ENCODE results near the gene FGF5. TPM values are rescaled to one million over a fixed set of nuclear protein-coding genes. Genes with fewer than 3 reads are reported as not detected.

FGF5 gene
- total and polyA plus RNA-seq, 4 experiments from 2014 or later, result 0.06 TPM; not detected in 2

DNA sequence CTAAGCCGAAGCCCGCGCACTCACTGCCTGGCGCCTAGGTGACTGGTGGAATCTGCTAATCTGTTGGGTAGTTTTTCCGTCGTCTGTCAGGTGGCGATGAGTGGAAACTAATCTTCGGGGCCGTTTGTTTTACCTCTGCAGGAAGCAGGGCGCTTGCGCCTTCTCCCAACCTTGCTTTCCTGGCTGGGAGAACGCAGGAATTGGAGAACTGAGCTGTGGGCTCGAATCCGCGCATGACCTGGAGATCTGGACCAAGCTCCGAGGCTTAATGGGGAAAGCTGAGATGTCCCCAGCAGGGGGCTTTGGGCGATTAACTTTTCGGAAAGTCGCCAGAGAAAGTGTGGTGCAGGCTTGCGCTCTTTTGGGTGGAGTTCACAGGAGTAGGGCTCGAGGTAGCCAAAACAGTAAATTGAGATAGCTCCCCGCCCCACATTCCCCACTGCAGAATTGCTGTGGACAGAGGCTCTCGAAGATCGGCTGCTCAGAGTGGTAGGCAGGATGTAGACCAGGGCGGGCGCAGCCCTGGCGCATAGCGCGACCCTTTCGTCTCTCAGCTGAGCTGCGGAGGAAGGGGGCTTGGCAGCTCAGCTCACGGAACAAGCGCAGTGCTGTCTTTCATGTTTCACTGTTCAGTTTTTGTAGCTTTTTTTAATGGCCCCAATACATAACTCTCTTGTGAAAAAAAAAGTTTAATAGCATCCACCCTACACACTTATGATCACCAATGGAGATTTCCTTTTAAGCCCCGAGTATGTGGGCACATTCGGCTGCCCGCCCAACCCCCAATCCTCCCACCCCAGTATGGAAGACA, 2.7 kb upstream of the FGF5 start:
- H3K36me3 ChIP-seq (ENCODE audit: insufficient read depth, low read length), result no peaks in the 10 kb centered on the region
- Mint-ChIP-seq H3K27ac (no peak overlapping the region), H3K27me3 (peaks cover 50 to 52% of the 10 kb centered on the region in 2 donors), H3K4me3 (peak overlapping the region in 1 of 8 donors; percentile 7), H3K36me3 (no peaks in the 10 kb centered on the region), H3K9me3 (no peaks in the 10 kb centered on the region), H3K4me1 (peaks cover 20 to 40% (median 26%) of the 10 kb centered on the region in 4 donors)
- ChIA-PET POLR2A (ENCODE audit: partially characterized antibody) (no interaction called here), CTCF (ENCODE audit: partially characterized antibody) (no interaction called here)
- H3K4me1 ChIP-seq (ENCODE audit: insufficient read depth, low read length), result peaks cover 19% of the 10 kb centered on the region
- DNase-seq, result no peak
- H3K4me3 ChIP-seq (ENCODE audit: low read length in 2 of 2), result no peak overlapping the region
- no peak overlapping the region for H3K27ac ChIP-seq (ENCODE audit: low read depth, low read length)
- intact Hi-C loops (cut with micrococcal nuclease), result no loop called here
- no peaks in the 10 kb centered on the region for H3K9me3 ChIP-seq (ENCODE audit: control insufficient read depth in 1 of 2, low read length in 2 of 2)
- peaks cover 19% of the 10 kb centered on the region for H3K27me3 ChIP-seq (ENCODE audit: insufficient read depth, low read length)

DNA sequence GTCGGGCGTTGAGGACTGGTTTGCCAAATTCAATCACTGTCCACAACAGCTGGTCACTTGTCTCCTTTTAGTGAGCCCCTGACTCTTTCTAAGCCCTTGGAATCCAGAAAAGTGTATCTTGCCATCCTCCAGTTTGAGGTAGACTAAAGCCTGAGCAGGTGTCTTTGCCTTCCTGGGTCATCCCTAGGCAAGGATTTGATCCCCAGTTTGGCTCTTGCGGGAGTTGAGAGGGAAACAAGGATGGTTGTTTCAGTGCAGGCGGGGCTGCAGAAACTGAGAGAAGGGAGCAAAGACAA, 2.2 kb upstream of the FGF5 start:
- Histone ChIP-seq H3K27me3 (ENCODE audit: insufficient read depth, low read length) (peaks cover 24% of the 10 kb centered on the region), H3K4me3 (ENCODE audit: low read length in 2 of 2) (no peak overlapping the region), H3K4me1 (ENCODE audit: insufficient read depth, low read length) (peaks cover 19% of the 10 kb centered on the region), H3K36me3 (ENCODE audit: insufficient read depth, low read length) (no peaks in the 10 kb centered on the region), H3K9me3 (ENCODE audit: control insufficient read depth in 1 of 2, low read length in 2 of 2) (no peaks in the 10 kb centered on the region), H3K27ac (ENCODE audit: low read depth, low read length) (no peak overlapping the region)
- Mint-ChIP-seq H3K27me3 (peaks cover 56 to 57% of the 10 kb centered on the region in 2 donors), H3K27ac (no peak overlapping the region), H3K4me1 (peaks cover 22 to 45% (median 32%) of the 10 kb centered on the region in 4 donors), H3K4me3 (peak overlapping the region in 2 of 8 donors; percentile 6 to 7), H3K9me3 (no peaks in the 10 kb centered on the region), H3K36me3 (no peaks in the 10 kb centered on the region)
- CTCF ChIA-PET (ENCODE audit: partially characterized antibody), result no interaction called here
- POLR2A ChIA-PET (ENCODE audit: partially characterized antibody), result no interaction called here
- DNase-seq, result no peak
- intact Hi-C loops (cut with micrococcal nuclease), result no loop called here

DNA sequence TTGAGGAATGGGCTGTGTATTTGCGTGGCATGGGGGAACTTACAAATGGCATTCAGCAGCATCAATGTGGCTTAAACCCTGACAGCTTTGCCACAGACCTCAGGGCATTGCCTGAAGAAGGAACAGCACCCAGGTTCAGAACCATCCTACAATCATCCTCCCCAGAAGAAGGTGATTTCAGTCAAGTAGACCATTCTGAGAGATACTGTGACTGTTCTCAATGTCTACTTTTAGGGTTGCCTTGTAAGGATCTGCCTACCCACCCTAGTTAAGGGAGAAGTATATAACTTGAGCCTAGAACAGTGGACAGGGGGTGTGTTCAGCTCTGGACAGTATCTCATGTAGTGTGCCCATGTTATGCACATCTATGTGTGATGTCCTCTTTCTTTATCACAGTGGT, 1.6 kb upstream of the FGF5 start:
- Histone ChIP-seq H3K9me3 (ENCODE audit: control insufficient read depth in 1 of 2, low read length in 2 of 2) (no peaks in the 10 kb centered on the region), H3K36me3 (ENCODE audit: insufficient read depth, low read length) (no peaks in the 10 kb centered on the region), H3K27ac (ENCODE audit: low read depth, low read length) (no peak overlapping the region), H3K4me1 (ENCODE audit: insufficient read depth, low read length) (peaks cover 19% of the 10 kb centered on the region), H3K4me3 (ENCODE audit: low read length in 2 of 2) (no peak overlapping the region), H3K27me3 (ENCODE audit: insufficient read depth, low read length) (peaks cover 24% of the 10 kb centered on the region)
- H3K27ac Mint-ChIP-seq, result no peak overlapping the region
- H3K36me3 Mint-ChIP-seq, result no peaks in the 10 kb centered on the region
- peaks cover 22 to 45% (median 32%) of the 10 kb centered on the region in 4 donors for H3K4me1 Mint-ChIP-seq
- H3K27me3 Mint-ChIP-seq, result peaks cover 57 to 58% of the 10 kb centered on the region in 2 donors
- intact Hi-C loops (cut with micrococcal nuclease), result no loop called here
- CTCF ChIA-PET (ENCODE audit: partially characterized antibody), result no interaction called here
- POLR2A ChIA-PET (ENCODE audit: partially characterized antibody), result no interaction called here
- H3K9me3 Mint-ChIP-seq, result no peaks in the 10 kb centered on the region
- no peak for DNase-seq
- H3K4me3 Mint-ChIP-seq, result peak overlapping the region in 1 of 8 donors; percentile 69

DNA sequence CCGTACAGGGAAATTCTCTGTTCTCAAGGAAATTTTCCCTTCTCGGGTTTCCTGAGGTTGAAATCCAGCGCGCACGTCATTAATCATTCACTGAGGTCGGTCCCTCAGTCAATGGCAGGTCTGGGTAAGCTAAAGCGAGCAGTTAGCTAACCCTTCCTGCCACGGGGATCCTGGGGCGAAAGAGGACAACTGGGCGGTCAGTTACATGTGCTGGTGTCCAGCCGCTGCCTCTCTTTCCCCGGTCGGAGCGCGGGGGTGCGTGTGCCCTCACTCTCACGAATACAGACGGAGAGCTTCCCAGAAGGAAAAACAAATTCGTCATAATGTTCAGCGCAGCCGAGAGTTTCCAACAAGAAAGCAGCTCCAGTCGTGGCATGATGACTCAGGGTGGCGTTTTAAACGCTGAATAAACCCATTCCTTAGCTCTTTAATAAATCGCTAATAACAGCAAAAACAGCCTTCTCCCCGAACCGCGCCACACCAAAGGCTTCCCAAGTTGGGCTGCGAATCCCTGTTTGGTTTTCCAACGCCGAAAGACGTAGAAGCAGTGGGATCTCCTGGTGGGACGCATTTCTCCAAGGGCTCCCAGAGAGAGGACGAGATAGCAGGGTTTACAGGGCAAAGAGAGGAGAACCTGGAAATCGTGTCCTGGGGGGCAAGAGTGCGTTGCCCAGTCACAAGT, 752 bp upstream of the FGF5 start:
- intact Hi-C loops (cut with micrococcal nuclease), result no loop called here
- H3K27ac ChIP-seq (ENCODE audit: low read depth, low read length), result no peak overlapping the region
- ChIA-PET CTCF (ENCODE audit: partially characterized antibody) (no interaction called here), POLR2A (ENCODE audit: partially characterized antibody) (no interaction called here)
- H3K27me3 ChIP-seq (ENCODE audit: insufficient read depth, low read length), result peaks cover 24% of the 10 kb centered on the region
- H3K4me1 ChIP-seq (ENCODE audit: insufficient read depth, low read length), result peaks cover 19% of the 10 kb centered on the region
- no peaks in the 10 kb centered on the region for H3K9me3 ChIP-seq (ENCODE audit: control insufficient read depth in 1 of 2, low read length in 2 of 2)
- peak overlapping the region in 6 of 8 donors; percentile 47 to 84 (median 72) for H3K4me3 Mint-ChIP-seq
- no peaks in the 10 kb centered on the region for H3K36me3 Mint-ChIP-seq
- H3K4me3 ChIP-seq (ENCODE audit: low read length in 2 of 2), result no peak overlapping the region
- no peaks in the 10 kb centered on the region for H3K9me3 Mint-ChIP-seq
- no peak for DNase-seq
- H3K4me1 Mint-ChIP-seq, result peaks cover 22 to 45% (median 32%) of the 10 kb centered on the region in 4 donors
- no peak overlapping the region for H3K27ac Mint-ChIP-seq
- peaks cover 60% of the 10 kb centered on the region in 2 donors for H3K27me3 Mint-ChIP-seq
- no peaks in the 10 kb centered on the region for H3K36me3 ChIP-seq (ENCODE audit: insufficient read depth, low read length)

DNA sequence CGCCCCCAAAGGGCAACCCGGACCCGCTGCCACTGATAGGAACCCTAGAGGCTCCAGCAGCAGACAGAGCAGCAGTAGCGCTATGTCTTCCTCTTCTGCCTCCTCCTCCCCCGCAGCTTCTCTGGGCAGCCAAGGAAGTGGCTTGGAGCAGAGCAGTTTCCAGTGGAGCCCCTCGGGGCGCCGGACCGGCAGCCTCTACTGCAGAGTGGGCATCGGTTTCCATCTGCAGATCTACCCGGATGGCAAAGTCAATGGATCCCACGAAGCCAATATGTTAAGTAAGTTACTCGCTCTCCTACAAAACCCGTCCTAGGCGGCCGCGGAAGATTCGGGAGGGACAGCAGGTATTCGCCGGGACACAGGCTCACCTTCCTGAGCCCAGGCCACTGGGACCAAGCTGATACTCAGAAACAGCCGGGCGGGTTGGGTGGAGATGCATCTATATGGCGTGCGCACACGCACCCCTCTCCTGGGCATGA, 477 bp downstream of the FGF5 start:
- no peak overlapping the region for H3K27ac Mint-ChIP-seq
- peaks cover 62 to 69% of the 10 kb centered on the region in 2 donors for H3K27me3 Mint-ChIP-seq

DNA sequence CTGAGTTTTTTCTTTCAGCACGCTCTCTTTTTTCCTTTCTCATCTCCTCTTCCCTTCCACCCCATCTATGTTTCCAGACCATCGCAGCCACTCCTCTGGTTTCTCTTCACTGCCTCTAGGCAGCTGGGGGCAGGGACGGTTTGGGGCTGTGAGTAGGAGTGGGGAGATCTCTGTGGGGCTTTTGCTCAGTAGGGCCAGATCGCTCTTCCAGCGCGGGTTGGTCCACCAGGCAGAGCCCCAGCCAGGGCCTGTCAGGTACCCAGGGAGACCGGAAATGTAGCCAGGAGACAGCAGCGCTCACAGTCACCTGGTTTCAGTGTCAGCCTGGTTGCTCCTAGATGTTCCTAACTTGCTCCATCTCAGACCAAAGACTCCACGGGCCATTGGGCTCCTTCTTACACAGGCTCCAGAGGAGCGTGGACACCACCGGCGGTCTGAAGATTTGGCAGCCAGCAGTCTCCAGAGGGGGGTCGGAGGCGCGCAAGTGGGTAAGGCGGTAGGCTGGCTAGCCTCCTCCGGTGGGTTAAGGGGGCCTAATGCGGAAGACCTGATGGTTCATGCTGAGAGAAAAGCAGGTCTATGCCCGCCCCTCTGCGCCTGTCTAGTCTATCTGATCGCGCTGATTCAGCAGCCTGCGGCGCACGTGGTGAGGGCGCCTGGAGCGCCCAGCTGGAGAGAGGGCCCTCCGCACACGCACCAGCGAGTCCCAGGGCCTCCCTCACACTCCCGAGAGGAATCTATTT, 1.8 kb downstream of the FGF5 start:
- H3K27me3 ChIP-seq (ENCODE audit: insufficient read depth, low read length), result peaks cover 24% of the 10 kb centered on the region
- POLR2A ChIA-PET (ENCODE audit: partially characterized antibody), result no interaction called here

More for the DNA sequence above, 477 bp downstream of the FGF5 start:
- Histone ChIP-seq H3K27ac (ENCODE audit: low read depth, low read length) (no peak overlapping the region), H3K36me3 (ENCODE audit: insufficient read depth, low read length) (no peaks in the 10 kb centered on the region), H3K4me3 (ENCODE audit: low read length in 2 of 2) (no peak overlapping the region), H3K27me3 (ENCODE audit: insufficient read depth, low read length) (peaks cover 24% of the 10 kb centered on the region), H3K4me1 (ENCODE audit: insufficient read depth, low read length) (peaks cover 19% of the 10 kb centered on the region), H3K9me3 (ENCODE audit: control insufficient read depth in 1 of 2, low read length in 2 of 2) (no peaks in the 10 kb centered on the region)
- Mint-ChIP-seq H3K4me1 (peaks cover 22 to 45% (median 32%) of the 10 kb centered on the region in 4 donors), H3K36me3 (no peaks in the 10 kb centered on the region), H3K9me3 (no peaks in the 10 kb centered on the region), H3K4me3 (peak overlapping the region in 7 of 8 donors; percentile 42 to 89 (median 79))
- no peak for DNase-seq
- CTCF ChIA-PET (ENCODE audit: partially characterized antibody), result no interaction called here
- POLR2A ChIA-PET (ENCODE audit: partially characterized antibody), result no interaction called here
- intact Hi-C loops (cut with micrococcal nuclease), result no loop called here

DNA sequence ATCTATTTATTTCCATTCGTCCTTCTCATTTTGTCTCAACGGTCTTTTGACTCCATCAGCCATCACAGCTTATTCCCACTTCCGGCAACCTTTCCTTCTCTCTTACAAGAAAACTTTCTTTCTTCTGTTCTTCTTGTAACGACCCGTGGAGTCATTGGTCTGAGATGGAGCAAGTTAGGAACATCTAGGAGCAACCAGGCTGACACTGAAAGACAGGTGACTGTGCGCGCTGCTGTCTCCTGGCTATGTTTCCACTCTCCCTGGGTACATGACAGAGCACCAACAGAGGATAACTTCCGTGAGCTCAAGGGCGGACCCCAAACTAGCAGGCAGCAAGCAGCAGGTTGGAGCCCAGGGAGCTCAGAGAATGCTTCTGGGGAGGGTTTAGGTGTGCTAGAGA, 2.5 kb downstream of the FGF5 start:
- intact Hi-C loops (cut with micrococcal nuclease), result no loop called here
- H3K4me3 Mint-ChIP-seq, result peak overlapping the region in 1 of 8 donors; percentile 29
- CTCF ChIA-PET (ENCODE audit: partially characterized antibody), result no interaction called here

More for the DNA sequence above, 1.8 kb downstream of the FGF5 start:
- Mint-ChIP-seq H3K9me3 (no peaks in the 10 kb centered on the region), H3K27me3 (peaks cover 57 to 67% of the 10 kb centered on the region in 2 donors), H3K4me3 (peak overlapping the region in 2 of 8 donors; percentile 21 to 42), H3K36me3 (no peaks in the 10 kb centered on the region), H3K27ac (no peak overlapping the region), H3K4me1 (peaks cover 22 to 45% (median 32%) of the 10 kb centered on the region in 4 donors)
- no peaks in the 10 kb centered on the region for H3K36me3 ChIP-seq (ENCODE audit: insufficient read depth, low read length)
- no peak overlapping the region for H3K27ac ChIP-seq (ENCODE audit: low read depth, low read length)
- no peak for DNase-seq
- no peaks in the 10 kb centered on the region for H3K9me3 ChIP-seq (ENCODE audit: control insufficient read depth in 1 of 2, low read length in 2 of 2)
- no peak overlapping the region for H3K4me3 ChIP-seq (ENCODE audit: low read length in 2 of 2)
- intact Hi-C loops (cut with micrococcal nuclease), result no loop called here
- peaks cover 19% of the 10 kb centered on the region for H3K4me1 ChIP-seq (ENCODE audit: insufficient read depth, low read length)
- CTCF ChIA-PET (ENCODE audit: partially characterized antibody), result no interaction called here

More for the DNA sequence above, 2.5 kb downstream of the FGF5 start:
- no peak overlapping the region for H3K27ac Mint-ChIP-seq
- no peaks in the 10 kb centered on the region for H3K9me3 ChIP-seq (ENCODE audit: control insufficient read depth in 1 of 2, low read length in 2 of 2)
- H3K27me3 Mint-ChIP-seq, result peaks cover 54 to 66% of the 10 kb centered on the region in 2 donors
- no peaks in the 10 kb centered on the region for H3K9me3 Mint-ChIP-seq
- H3K4me1 ChIP-seq (ENCODE audit: insufficient read depth, low read length), result peaks cover 19% of the 10 kb centered on the region
- DNase-seq, result no peak
- H3K4me3 ChIP-seq (ENCODE audit: low read length in 2 of 2), result no peak overlapping the region
- peaks cover 24% of the 10 kb centered on the region for H3K27me3 ChIP-seq (ENCODE audit: insufficient read depth, low read length)
- no peak overlapping the region for H3K27ac ChIP-seq (ENCODE audit: low read depth, low read length)
- H3K4me1 Mint-ChIP-seq, result peaks cover 22 to 45% (median 32%) of the 10 kb centered on the region in 4 donors
- no peaks in the 10 kb centered on the region for H3K36me3 ChIP-seq (ENCODE audit: insufficient read depth, low read length)
- POLR2A ChIA-PET (ENCODE audit: partially characterized antibody), result no interaction called here
- H3K36me3 Mint-ChIP-seq, result no peaks in the 10 kb centered on the region
